Activated naive CD4-positive, alpha-beta T cell treated with anti-CD3 and anti-CD28 coated beads for 36 hours (primary cell): Measurements from ENCODE around the gene CFAP46. TPM values are rescaled to one million over a fixed set of nuclear protein-coding genes. Genes with fewer than 3 reads are reported as not detected.
"Not testable (repeated sequence)": the region's sequence is repeated elsewhere in the genome, so short reads cannot be mapped to it uniquely, and the experiment has no call there.

Experiments used
- CTCF ChIA-PET: fragments of 350-600 bp; sonication (Branson Sonifier 250); formaldehyde crosslinking; loops from one replicate; lab custom pipeline; 2021; ENCODE audit warnings: antibody characterized with exemption; lab: Charles Lee
- DNase-seq: peaks from one replicate; pipeline ENCODE4 v3.0.0-alpha.2; 2020
- H3K27ac Mint-ChIP-seq: one replicate; pipeline ENCODE4 v1.8.0; 2021; ENCODE audit warnings: mild to moderate bottlenecking, mixed read lengths
- H3K27me3 Mint-ChIP-seq: one replicate; pipeline ENCODE4 v1.8.0; 2021; ENCODE audit warnings: low read depth, mixed read lengths
- H3K36me3 Mint-ChIP-seq: one replicate; pipeline ENCODE4 v1.8.0; 2021; ENCODE audit warnings: low read depth, mixed read lengths
- H3K4me1 Mint-ChIP-seq: one replicate; pipeline ENCODE4 v1.8.0; 2021; ENCODE audit warnings: low read depth, mixed read lengths
- H3K4me3 Mint-ChIP-seq: one replicate; pipeline ENCODE4 v1.8.0; 2021; ENCODE audit warnings: mild to moderate bottlenecking, moderate library complexity, mixed read lengths
- H3K9me3 Mint-ChIP-seq: one replicate; pipeline ENCODE4 v1.8.0; 2021; ENCODE audit warnings: mixed read lengths
- intact Hi-C: fragments of 100-400 bp; cut with micrococcal nuclease; formaldehyde crosslinking; loops from one replicate; pipeline ENCODE4 v1.15.1; 2023
- total RNA-seq, 2 experiments: library from RNA; stranded (reverse); gene quantifications; one replicate each; pipeline ENCODE4 v1.2.3, GENCODE V29; 2021

The CFAP46 gene
- total RNA-seq, 2 experiments from 2014 or later = not detected

DNA sequence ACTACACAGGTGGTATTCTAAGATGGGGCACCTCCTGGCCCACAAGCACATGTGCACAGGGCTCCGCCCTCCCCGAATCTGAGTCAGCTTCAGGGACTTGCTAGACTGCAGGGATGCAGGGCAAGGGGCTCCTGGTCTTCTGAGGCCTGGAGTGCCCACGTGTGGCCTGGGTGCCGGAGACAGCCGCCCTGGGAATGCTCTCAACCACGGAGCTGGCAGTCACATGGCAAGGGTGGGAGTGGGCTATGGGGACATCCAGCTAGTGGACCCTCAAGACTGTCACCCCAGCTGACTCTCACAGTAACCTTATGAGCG lies 42.7 kb downstream of the CFAP46 start:
- H3K27me3 Mint-ChIP-seq = no peaks in the 10 kb centered on the region
- peaks cover 1% of the 10 kb centered on the region for H3K4me1 Mint-ChIP-seq
- intact Hi-C loops = loop anchor here (10.0 kb wide), 1 partner anchor 405 kb away; the partner anchor contains the start of genes TUBGCP2 and ZNF511
- H3K36me3 Mint-ChIP-seq = no peaks in the 10 kb centered on the region
- H3K4me3 Mint-ChIP-seq = no peak overlapping the region
- no peaks in the 10 kb centered on the region for H3K9me3 Mint-ChIP-seq
- CTCF ChIA-PET = no interaction called here
- no peak for DNase-seq
- no peak overlapping the region for H3K27ac Mint-ChIP-seq

DNA sequence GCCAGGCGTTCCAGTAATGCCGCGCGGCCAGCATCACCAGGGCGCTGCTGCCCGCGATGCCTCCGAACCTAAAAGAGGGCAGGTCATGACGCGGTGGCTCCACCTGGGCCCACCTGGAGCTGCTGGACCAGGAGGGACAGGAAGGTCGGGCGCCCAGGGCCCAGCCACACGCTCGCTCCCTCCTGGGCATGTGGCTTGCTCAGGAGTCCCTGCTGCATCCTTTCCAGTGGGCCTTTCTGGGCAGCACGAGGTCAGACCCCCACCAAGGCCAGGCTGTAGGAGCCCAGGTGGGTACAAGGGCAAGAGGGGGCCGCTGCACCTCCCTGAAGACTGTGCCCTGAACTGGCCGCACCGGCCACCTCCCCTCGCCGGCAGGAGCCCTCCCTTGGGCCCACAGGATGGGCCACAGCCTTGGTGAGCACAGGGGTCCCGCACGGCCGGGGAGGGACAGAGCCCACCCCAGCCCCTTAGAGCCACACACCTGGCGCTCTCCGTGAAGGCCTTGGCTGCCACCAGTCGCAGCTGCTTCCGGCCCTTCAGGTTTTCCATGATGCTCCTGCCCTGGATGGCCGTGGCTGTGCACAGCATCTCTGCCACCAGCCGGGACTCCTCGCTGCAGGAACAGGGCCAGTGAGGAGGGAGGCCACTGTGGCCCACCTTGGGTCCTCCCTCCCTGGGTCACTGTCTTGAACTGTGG lies 43.2 kb downstream of the CFAP46 start:
- DNase-seq = no peak
- peaks cover under 1% of the 10 kb centered on the region for H3K27me3 Mint-ChIP-seq
- H3K9me3 Mint-ChIP-seq = no peaks in the 10 kb centered on the region
- intact Hi-C loops = no loop called here
- H3K27ac Mint-ChIP-seq = no peak overlapping the region
- no peak overlapping the region for H3K4me3 Mint-ChIP-seq
- H3K36me3 Mint-ChIP-seq = no peaks in the 10 kb centered on the region
- no peaks in the 10 kb centered on the region for H3K4me1 Mint-ChIP-seq
- CTCF ChIA-PET = no interaction called here

DNA sequence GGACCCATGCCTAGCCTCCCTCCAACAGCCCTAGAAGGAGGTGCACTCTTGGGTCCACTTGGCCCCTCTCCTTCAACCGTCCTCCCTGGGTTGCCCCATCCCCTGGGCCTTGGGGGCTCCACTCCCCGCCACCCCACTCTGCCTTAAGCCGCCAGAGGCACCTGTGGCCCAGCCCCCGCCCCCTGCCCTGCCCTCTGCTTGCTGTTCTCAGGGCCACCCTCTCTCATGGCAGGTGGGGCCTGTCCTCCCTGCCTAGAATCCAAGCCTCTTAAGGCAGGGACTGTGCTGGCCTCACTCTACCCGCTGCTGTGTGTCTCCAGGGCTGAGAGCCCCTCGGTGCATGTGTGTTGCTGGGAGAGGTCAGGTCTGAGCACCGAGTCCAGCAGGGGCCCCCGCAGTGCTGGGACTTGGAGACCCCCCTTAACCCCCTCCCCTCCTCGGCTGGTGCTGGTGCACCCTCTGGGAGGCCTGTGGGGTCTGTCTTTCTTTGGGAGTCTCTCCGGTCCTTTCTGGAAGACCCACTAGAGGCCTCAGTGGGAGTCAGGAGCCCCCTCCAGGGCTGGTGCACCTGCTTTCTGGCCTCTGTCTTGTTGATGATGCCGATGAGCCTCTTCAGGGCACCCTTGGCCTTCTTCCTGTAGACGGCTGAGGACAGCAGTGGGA lies 43.8 kb downstream of the CFAP46 start:
- H3K4me1 Mint-ChIP-seq = no peaks in the 10 kb centered on the region
- DNase-seq = no peak
- no peaks in the 10 kb centered on the region for H3K9me3 Mint-ChIP-seq
- intact Hi-C loops = no loop called here
- CTCF ChIA-PET = no interaction called here
- no peaks in the 10 kb centered on the region for H3K36me3 Mint-ChIP-seq
- no peak overlapping the region for H3K27ac Mint-ChIP-seq
- H3K27me3 Mint-ChIP-seq = peaks cover 6% of the 10 kb centered on the region
- no peak overlapping the region for H3K4me3 Mint-ChIP-seq

DNA sequence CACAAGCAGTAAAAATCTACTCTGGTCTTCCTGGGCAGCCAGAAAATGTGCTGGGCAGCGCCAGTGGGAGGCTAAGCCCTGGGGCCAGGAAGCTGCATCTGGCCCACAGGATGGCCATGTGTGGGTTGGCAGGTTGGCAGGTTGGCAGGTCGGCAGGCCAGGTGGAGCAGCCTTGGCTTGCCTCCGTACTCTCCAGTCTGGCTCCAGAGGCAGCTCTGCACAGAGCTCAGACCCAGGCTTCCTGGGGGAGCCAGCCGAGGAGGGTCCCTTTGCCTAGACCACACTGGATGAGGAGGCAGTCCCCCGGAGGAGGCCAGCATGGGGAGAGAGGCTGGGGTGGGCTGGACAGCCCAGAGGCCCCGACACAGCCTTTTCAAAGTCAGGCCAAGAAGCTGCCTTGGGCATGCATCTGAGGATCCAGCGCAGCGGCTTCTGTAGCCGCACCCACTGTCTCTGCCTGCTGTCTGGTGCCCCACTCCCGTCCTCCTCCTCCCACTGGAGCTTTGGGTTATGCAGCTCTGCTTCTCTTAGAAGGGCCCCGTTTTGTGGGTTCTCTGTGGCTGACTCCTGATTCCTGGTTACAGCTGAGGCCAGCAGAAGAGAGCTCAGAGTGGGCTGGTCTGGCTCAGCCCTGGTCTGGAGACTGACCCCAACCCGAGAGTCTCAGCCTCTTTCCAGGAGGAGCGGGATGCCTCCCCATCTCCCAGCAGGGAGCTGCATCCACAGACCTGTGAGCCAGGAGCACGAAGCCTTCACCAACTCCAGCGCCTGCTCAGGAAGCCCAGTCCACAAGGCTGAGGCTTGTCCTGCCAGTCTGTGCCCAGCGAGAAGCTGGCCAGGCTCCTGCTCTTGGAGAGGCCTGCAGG lies 44.6 kb downstream of the CFAP46 start:
- Mint-ChIP-seq H3K9me3 (no peaks in the 10 kb centered on the region), H3K4me3 (no peak overlapping the region), H3K4me1 (no peaks in the 10 kb centered on the region), H3K27ac (no peak overlapping the region), H3K36me3 (no peaks in the 10 kb centered on the region), H3K27me3 (peaks cover 11% of the 10 kb centered on the region)
- DNase-seq = no peak
- CTCF ChIA-PET = no interaction called here
- intact Hi-C loops = no loop called here

DNA sequence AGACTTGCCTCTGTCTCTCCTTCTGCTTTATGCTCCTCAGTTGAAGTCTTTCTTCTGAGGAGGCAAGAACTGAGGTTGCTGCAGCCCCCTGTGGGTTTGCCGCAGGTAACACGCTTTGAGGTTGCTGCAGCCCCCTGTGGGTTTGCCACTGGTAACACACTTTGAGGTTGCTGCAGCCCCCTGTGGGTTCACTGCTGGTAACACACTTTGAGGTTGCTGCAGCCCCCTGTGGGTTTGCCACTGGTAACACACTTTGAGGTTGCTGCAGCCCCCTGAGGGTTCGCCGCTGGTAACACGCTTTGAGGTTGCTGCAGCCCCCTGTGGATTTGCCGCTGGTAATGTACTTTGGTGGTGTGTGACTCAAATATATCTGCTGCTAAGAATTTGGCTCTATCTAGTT lies 48.6 kb downstream of the CFAP46 start:
- H3K36me3 Mint-ChIP-seq, CTCF ChIA-PET, DNase-seq, H3K4me1 Mint-ChIP-seq, H3K27ac Mint-ChIP-seq, H3K9me3 Mint-ChIP-seq, intact Hi-C loops, H3K4me3 Mint-ChIP-seq: not testable (repeated sequence)
- H3K27me3 Mint-ChIP-seq = peaks cover 22% of the 10 kb centered on the region

DNA sequence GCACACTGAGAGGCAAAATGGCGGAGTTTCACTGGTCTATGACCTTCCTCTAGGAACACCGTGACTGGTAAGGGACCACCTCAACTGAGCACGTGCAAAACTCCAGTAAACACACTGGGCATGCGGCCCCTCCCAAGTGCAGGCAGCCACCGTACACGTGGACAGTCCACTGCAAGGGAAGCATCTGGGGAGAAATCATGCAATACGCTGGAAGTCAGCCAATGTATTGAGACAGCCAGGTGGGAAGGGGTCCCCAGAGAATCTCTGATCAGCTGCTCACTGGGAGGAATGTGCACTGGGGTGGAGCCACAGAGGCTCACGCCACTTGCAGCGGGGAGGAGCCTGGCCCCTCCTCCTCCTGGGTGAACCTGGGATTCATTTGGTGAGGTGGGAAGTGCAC lies 49.3 kb downstream of the CFAP46 start:
- intact Hi-C loops = no loop called here
- Mint-ChIP-seq H3K36me3 (no peaks in the 10 kb centered on the region), H3K27ac (no peak overlapping the region), H3K27me3 (peaks cover 22% of the 10 kb centered on the region), H3K4me3 (no peak overlapping the region), H3K9me3 (no peaks in the 10 kb centered on the region), H3K4me1 (no peaks in the 10 kb centered on the region)
- no peak for DNase-seq
- CTCF ChIA-PET = no interaction called here

DNA sequence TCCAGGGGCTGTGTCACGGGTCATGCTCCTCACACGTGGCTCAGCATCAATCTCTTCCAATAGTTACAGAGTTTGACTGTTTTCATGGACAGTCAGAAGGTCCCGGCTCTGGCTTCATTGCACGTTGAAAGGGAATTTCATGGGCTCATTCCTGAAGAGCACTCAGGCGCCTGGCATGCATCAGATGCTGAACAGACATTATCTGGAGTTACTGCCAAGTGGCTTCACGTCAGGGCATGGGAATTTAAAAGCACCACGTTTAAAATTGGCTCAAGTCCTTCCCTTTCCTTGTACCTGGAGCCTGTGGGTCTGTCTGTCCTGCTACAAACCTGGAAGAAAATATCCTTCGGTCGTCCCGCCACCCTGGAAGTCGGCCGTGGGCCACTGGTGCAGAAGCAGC lies 50.4 kb downstream of the CFAP46 start:
- H3K4me3 Mint-ChIP-seq = no peak overlapping the region
- CTCF ChIA-PET = no interaction called here
- no peaks in the 10 kb centered on the region for H3K4me1 Mint-ChIP-seq
- no peaks in the 10 kb centered on the region for H3K36me3 Mint-ChIP-seq
- intact Hi-C loops = no loop called here
- H3K27me3 Mint-ChIP-seq = peaks cover 22% of the 10 kb centered on the region
- no peak for DNase-seq
- H3K27ac Mint-ChIP-seq = no peak overlapping the region
- no peaks in the 10 kb centered on the region for H3K9me3 Mint-ChIP-seq

DNA sequence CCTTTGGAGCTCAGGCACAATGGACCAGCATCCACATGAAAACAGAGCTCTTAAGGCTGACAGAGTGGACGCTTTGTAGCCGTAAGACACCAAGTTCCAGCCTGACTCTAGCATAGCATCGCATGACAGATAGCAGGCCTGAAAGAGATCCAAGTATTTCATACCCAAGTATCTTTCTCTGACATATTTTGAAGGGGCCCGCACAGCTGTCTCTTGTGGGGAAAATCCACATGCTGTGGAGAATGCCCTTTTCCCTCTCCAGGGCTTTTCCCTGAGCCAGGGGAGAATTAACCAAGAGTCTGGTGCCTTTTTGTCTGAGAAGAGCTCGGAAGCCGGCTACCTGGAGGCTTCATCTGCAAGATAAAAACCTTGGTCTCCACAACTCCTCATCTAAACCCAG lies 51.0 kb downstream of the CFAP46 start:
- CTCF ChIA-PET = no interaction called here
- intact Hi-C loops = no loop called here

DNA sequence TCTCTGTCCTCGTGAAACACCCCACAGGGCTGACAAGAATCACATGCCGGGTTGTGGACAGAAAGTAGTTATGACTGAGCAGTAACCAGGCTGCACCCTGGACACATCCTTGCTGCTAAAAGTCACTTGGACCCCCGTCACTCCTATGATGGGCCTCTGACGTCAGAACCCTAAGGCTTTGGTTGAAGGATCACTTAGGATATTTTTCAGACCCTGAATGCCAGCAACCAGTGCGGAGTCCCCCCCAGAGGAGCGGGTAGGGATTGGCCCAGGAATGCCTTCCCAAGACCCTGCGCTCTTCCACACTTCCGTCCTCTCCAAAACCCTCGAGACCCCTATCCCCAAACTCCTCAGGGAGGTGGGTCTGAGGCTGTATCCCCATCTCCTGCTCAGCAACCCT lies 52.1 kb downstream of the CFAP46 start:
- intact Hi-C loops = no loop called here
- CTCF ChIA-PET = no interaction called here

More for the DNA sequence above, 51.0 kb downstream of the CFAP46 start:
- Mint-ChIP-seq H3K9me3 (no peaks in the 10 kb centered on the region), H3K4me1 (no peaks in the 10 kb centered on the region), H3K27ac (no peak overlapping the region), H3K4me3 (no peak overlapping the region), H3K27me3 (peaks cover 22% of the 10 kb centered on the region), H3K36me3 (no peaks in the 10 kb centered on the region)
- no peak for DNase-seq

DNA sequence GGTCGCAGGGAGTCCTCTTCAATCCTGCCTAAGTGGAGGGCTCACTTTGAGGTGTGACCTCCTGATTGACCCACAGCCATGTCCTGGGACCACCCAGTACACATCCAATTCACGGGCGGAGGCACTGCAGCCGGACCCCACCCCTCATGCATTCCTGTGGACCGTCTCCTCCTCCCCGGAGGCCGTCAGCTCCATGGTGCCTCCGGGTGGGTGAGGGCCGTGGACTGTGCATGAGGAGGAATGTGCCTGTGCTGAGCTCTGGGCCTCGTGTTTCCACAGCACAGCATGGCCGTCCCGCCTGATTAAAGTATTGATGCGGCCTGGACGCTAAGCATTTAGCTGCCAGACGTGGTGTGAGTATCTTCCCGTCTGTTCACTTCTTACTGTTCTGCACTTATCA lies 52.8 kb downstream of the CFAP46 start:
- H3K27ac Mint-ChIP-seq = no peak overlapping the region
- no peaks in the 10 kb centered on the region for H3K36me3 Mint-ChIP-seq
- H3K27me3 Mint-ChIP-seq = peaks cover 22% of the 10 kb centered on the region
- no peaks in the 10 kb centered on the region for H3K9me3 Mint-ChIP-seq
- intact Hi-C loops = no loop called here
- H3K4me3 Mint-ChIP-seq = no peak overlapping the region
- CTCF ChIA-PET = no interaction called here
- H3K4me1 Mint-ChIP-seq = no peaks in the 10 kb centered on the region
- no peak for DNase-seq

More for the DNA sequence above, 52.1 kb downstream of the CFAP46 start:
- no peaks in the 10 kb centered on the region for H3K36me3 Mint-ChIP-seq
- no peaks in the 10 kb centered on the region for H3K4me1 Mint-ChIP-seq
- no peak overlapping the region for H3K27ac Mint-ChIP-seq
- H3K9me3 Mint-ChIP-seq = no peaks in the 10 kb centered on the region
- H3K27me3 Mint-ChIP-seq = peaks cover 22% of the 10 kb centered on the region
- no peak overlapping the region for H3K4me3 Mint-ChIP-seq
- no peak for DNase-seq

DNA sequence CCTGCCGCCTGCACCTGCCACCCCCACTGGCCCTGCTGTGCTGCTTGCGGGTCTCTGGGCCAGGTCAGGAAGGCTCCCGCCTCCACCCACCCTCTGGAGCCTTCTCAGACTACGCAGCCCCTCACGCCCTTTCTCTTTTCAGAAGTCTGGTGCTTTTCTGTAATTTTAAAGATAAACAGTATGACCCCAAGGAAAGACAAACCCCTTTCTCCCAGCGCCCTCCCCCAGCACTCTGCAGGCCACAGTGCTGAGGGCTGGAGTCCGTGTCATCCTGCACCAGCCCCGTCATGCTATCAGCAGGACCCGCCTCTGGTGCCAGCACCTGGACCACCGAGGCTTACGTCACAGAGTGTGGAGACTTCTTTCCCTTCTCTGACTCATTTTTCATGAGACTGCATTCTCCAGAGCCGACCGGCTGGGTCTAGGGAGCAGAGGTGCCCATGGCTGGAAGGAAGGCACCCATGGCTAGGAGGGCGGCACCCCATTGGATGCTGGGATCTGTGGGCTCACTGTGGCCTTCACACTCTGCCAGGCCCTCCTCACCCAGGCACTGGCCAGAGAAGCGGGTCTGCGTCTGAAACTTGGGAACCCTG lies 53.4 kb downstream of the CFAP46 start:
- CTCF ChIA-PET = no interaction called here
- no peak for DNase-seq

DNA sequence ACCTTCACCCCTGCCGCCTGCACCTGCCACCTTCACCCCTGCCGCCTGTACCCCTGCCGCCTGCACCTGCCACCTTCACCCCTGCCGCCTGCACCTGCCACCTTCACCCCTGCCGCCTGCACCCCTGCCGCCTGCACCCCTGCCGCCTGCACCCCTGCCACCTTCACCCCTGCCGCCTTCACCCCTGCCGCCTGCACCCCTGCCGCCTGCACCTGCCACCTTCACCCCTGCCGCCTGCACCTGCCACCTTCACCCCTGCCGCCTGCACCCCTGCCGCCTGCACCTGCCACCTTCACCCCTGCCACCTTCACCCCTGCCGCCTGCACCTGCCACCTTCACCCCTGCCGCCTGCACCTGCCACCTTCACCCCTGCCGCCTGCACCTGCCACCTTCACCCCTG lies 53.9 kb downstream of the CFAP46 start:
- H3K27me3 Mint-ChIP-seq = peaks cover 16% of the 10 kb centered on the region
- H3K27ac Mint-ChIP-seq, H3K9me3 Mint-ChIP-seq, H3K4me3 Mint-ChIP-seq, DNase-seq, intact Hi-C loops, H3K36me3 Mint-ChIP-seq, CTCF ChIA-PET, H3K4me1 Mint-ChIP-seq: not testable (repeated sequence)

More for the DNA sequence above, 53.4 kb downstream of the CFAP46 start:
- Mint-ChIP-seq H3K4me1 (no peaks in the 10 kb centered on the region), H3K27ac (no peak overlapping the region), H3K27me3 (peaks cover 19% of the 10 kb centered on the region), H3K9me3 (no peaks in the 10 kb centered on the region), H3K4me3 (no peak overlapping the region), H3K36me3 (no peaks in the 10 kb centered on the region)
- intact Hi-C loops = no loop called here
